SK-N-SH (cell line): ENCODE results near the gene ROBO1. TPM values are rescaled to one million over a fixed set of nuclear protein-coding genes. Genes with fewer than 3 reads are reported as not detected.

Experiments used
- CTCF ChIA-PET: fragments of 300-600, 350-600 bp; formaldehyde crosslinking; extraction: SDS; loops from one replicate; lab custom pipeline; 2021; lab: Yijun Ruan, JAX
- POLR2A ChIA-PET: fragments of 350-600 bp; sonication (Branson Sonifier 250); formaldehyde crosslinking; extraction: SDS; loops from one replicate; lab custom pipeline; 2020; ENCODE audit warnings: antibody characterized with exemption, inconsistent platforms; lab: Yijun Ruan, JAX
- DNase-seq: peaks from one replicate; pipeline ENCODE4 v3.0.0; 2012
- H2AFZ ChIP-seq: fragments of 200-600 bp; sonication (generic); 2 replicates; pipeline ENCODE4 v1.8.1; 2016; ENCODE audit warnings: antibody characterized with exemption, mild to moderate bottlenecking, low read depth
- H3F3A ChIP-seq: fragments of 200-600 bp; sonication (generic); replicated peaks from 2 replicates; pipeline ENCODE3; 2016; ENCODE audit warnings: antibody characterized with exemption, mild to moderate bottlenecking; ENCODE audit not compliant: insufficient read depth
- H3K27ac ChIP-seq, 2 experiments: fragments of 200-500 bp in 1 of 2; fragments of 200-600 bp in 1 of 2; sonication (Bioruptor generic) in 1 of 2; sonication (generic), shearing (Covaris generic) in 1 of 2; 2 replicates each; pipeline versions ENCODE4 v1.5.1 to v1.6.1; 2014 to 2016; ENCODE audit warnings: low read depth in 2 of 2, inconsistent platforms in 1 of 2, low read length in 1 of 2, mild to moderate bottlenecking in 1 of 2, mixed read lengths in 1 of 2
- H3K27me3 ChIP-seq: fragments of 200-600 bp; sonication (generic), shearing (Covaris generic); 2 replicates; pipeline ENCODE4 v1.6.1; 2016; ENCODE audit warnings: mixed run types; ENCODE audit not compliant: insufficient read depth
- H3K36me3 ChIP-seq, 2 experiments: fragments of 200-500 bp in 1 of 2; fragments of 200-600 bp in 1 of 2; sonication (Bioruptor generic) in 1 of 2; sonication (generic) in 1 of 2; replicated peaks in 1 of 2; 2 replicates each; pipeline versions ENCODE3 to v1.5.1; 2014 to 2016; ENCODE audit warnings: low read length in 1 of 2, mild to moderate bottlenecking in 1 of 2; ENCODE audit not compliant: insufficient read depth in 2 of 2, control insufficient read depth in 1 of 2
- H3K4me1 ChIP-seq, 2 experiments: fragments of 200-500 bp in 1 of 2; fragments of 200-600 bp in 1 of 2; sonication (Bioruptor generic) in 1 of 2; sonication (generic), shearing (Covaris generic) in 1 of 2; 2 replicates each; pipeline versions ENCODE4 v1.5.1 to v1.6.1; 2014 to 2016; ENCODE audit warnings: low read depth in 1 of 2, low read length in 1 of 2, mixed run types in 1 of 2; ENCODE audit not compliant: insufficient read depth in 2 of 2, control insufficient read depth in 1 of 2
- H3K4me2 ChIP-seq: fragments of 200-600 bp; sonication (generic), shearing (Covaris generic); 2 replicates; pipeline ENCODE4 v1.6.1; 2017; ENCODE audit warnings: mixed run types
- H3K4me3 ChIP-seq, 2 experiments: fragments of 200-500 bp in 1 of 2; fragments of 200-600 bp in 1 of 2; sonication (Bioruptor generic) in 1 of 2; sonication (generic), shearing (Covaris generic) in 1 of 2; 2 replicates each; pipeline versions ENCODE4 v1.5.1 to v1.8.1; 2014 to 2016; ENCODE audit warnings: low read depth in 2 of 2, inconsistent platforms in 1 of 2, low read length in 1 of 2, mild to moderate bottlenecking in 1 of 2, mixed read lengths in 1 of 2, moderate library complexity in 1 of 2
- H3K79me2 ChIP-seq: fragments of 200-600 bp; sonication (generic); 2 replicates; pipeline ENCODE4 v1.8.1; 2017; ENCODE audit warnings: mild to moderate bottlenecking; ENCODE audit not compliant: insufficient read depth
- H3K9ac ChIP-seq: fragments of 200-600 bp; sonication (generic); 2 replicates; pipeline ENCODE4 v1.6.1; 2017; ENCODE audit warnings: mixed run types
- H3K9me2 ChIP-seq: fragments of 200-600 bp; sonication (generic); 2 replicates; pipeline ENCODE4 v1.6.1; 2017; ENCODE audit warnings: mixed run types
- H3K9me3 ChIP-seq: fragments of 200-600 bp; sonication (generic); 2 replicates; pipeline ENCODE4 v1.6.1; 2017; ENCODE audit warnings: mixed run types, mild to moderate bottlenecking, moderate library complexity
- H4K20me1 ChIP-seq: fragments of 200-600 bp; sonication (generic); 2 replicates; pipeline ENCODE4 v1.6.1; 2017; ENCODE audit warnings: mild to moderate bottlenecking, mixed run types; ENCODE audit not compliant: insufficient read depth
- CHD2 ChIP-seq: fragments of 150-350 bp; IDR thresholded peaks from 2 replicates; pipeline ENCODE4 v1.6.1; 2018; ENCODE audit warnings: low read length; ENCODE audit not compliant: partially characterized antibody
- ELF1 ChIP-seq: IDR thresholded peaks from 2 replicates; pipeline ENCODE4 v1.4.0; 2012
- EP300 ChIP-seq, 2 experiments: IDR thresholded peaks; 2 replicates each; pipeline versions ENCODE4 v1.4.0 to v1.6.1; 2012; ENCODE audit warnings: borderline replicate concordance in 1 of 2, low read depth in 1 of 2, low read length in 1 of 2
- EZH2phosphoT487 ChIP-seq: fragments of 200-600 bp; sonication (generic); IDR thresholded peaks from 2 replicates; pipeline ENCODE4 v1.6.1; 2017; ENCODE audit warnings: low read depth, mixed run types, mild to moderate bottlenecking, antibody characterized with exemption, moderate library complexity, borderline replicate concordance
- FOSL2 ChIP-seq: IDR thresholded peaks from 2 replicates; pipeline ENCODE4 v1.4.0; 2012; ENCODE audit warnings: low read depth, mild to moderate bottlenecking, moderate library complexity, borderline replicate concordance
- FOXM1 ChIP-seq: IDR thresholded peaks from 2 replicates; pipeline ENCODE4 v1.4.0; 2012; ENCODE audit warnings: low read depth, mild to moderate bottlenecking
- GABPA ChIP-seq: IDR thresholded peaks from 2 replicates; pipeline ENCODE4 v1.4.0; 2012; ENCODE audit warnings: low read depth, mild to moderate bottlenecking
- JUND ChIP-seq: IDR thresholded peaks from 2 replicates; pipeline ENCODE4 v1.4.0; 2012
- MAX ChIP-seq: IDR thresholded peaks from 2 replicates; pipeline ENCODE4 v1.4.0; 2012; ENCODE audit warnings: low read depth
- MEF2A ChIP-seq: IDR thresholded peaks from 2 replicates; pipeline ENCODE4 v1.4.0; 2012; ENCODE audit warnings: low read depth, borderline replicate concordance
- NFIC ChIP-seq: IDR thresholded peaks from 2 replicates; pipeline ENCODE4 v1.4.0; 2012; ENCODE audit warnings: borderline replicate concordance
- NRF1 ChIP-seq: IDR thresholded peaks from 2 replicates; pipeline ENCODE4 v1.6.1; 2012; ENCODE audit warnings: low read depth, mild to moderate bottlenecking, low read length
- PBX3 ChIP-seq: IDR thresholded peaks from 2 replicates; pipeline ENCODE4; 2012
- RCOR1 ChIP-seq: fragments of 150-350 bp; IDR thresholded peaks from 2 replicates; pipeline ENCODE4 v1.6.1; 2017; ENCODE audit warnings: antibody characterized with exemption, low read length
- RFX5 ChIP-seq: IDR thresholded peaks from 2 replicates; pipeline ENCODE4 v1.6.1; 2012; ENCODE audit warnings: mild to moderate bottlenecking, improper control_type of control experiment, low read length
- SMC3 ChIP-seq: IDR thresholded peaks from 2 replicates; pipeline ENCODE4 v1.6.1; 2012; ENCODE audit warnings: low read depth, low read length, improper control_type of control experiment
- TAF1 ChIP-seq: IDR thresholded peaks from 2 replicates; pipeline ENCODE4 v1.6.1; 2012; ENCODE audit warnings: low read depth, mild to moderate bottlenecking, low read length, moderate library complexity, borderline replicate concordance
- TCF12 ChIP-seq: IDR thresholded peaks from 2 replicates; pipeline ENCODE4 v1.4.0; 2012
- TEAD4 ChIP-seq: IDR thresholded peaks from 2 replicates; pipeline ENCODE4 v1.4.0; 2012; ENCODE audit warnings: mild to moderate bottlenecking, borderline replicate concordance; ENCODE audit not compliant: insufficient read depth
- WGBS: methylation state at CpG from one replicate; pipeline ENCODE4 v1.1.6; 2017; ENCODE audit warnings: low lambda C conversion rate; 5-methylcytosine and 5-hydroxymethylcytosine counted together
- polyA plus RNA-seq, 3 experiments: library from polyadenylated mRNA; depleted of rRNA; stranded (reverse); fragments of >200 nt; gene quantifications; 2 replicates each; pipeline ENCODE4 v1.2.3, GENCODE V29; 2012

ROBO1 gene
- polyA plus RNA-seq, 1 of the 3 experiments (the other 2 are of a cell fraction): 22.7 TPM

GRCh38 chr3:78825118-78825857 lies 942.5 kb downstream of the ROBO1 start:
- no peaks in the 10 kb centered on the region for H3K9me2 ChIP-seq
- no peaks in the 10 kb centered on the region for H3K9me3 ChIP-seq
- H3K27me3 ChIP-seq: no peaks in the 10 kb centered on the region
- no peak overlapping the region for H3K9ac ChIP-seq
- no peaks in the 10 kb centered on the region; the same call in none of the 2 replicates for H3K79me2 ChIP-seq
- CTCF ChIA-PET: no interaction called here
- WGBS: 71% methylated on average over 5 of the region's 5 CpGs
- H3K4me3 ChIP-seq: no peak overlapping the region
- peaks cover 4% of the 10 kb centered on the region for H3F3A ChIP-seq
- POLR2A ChIA-PET: no interaction called here
- DNase-seq: no peak
- peaks cover 10 to 21% of the 10 kb centered on the region in 2 experiments; a peak in 3 of 4 replicates for H3K4me1 ChIP-seq
- TF ChIP-seq TAF1: no peak
- no peak for TF ChIP-seq CHD2
- TF ChIP-seq TEAD4: no peak
- TF ChIP-seq SMC3: no peak
- H2AFZ ChIP-seq: no peak overlapping the region
- no peak overlapping the region for H3K4me2 ChIP-seq
- H3K36me3 ChIP-seq: peaks cover 0 to 12% of the 10 kb centered on the region in 2 experiments
- no peak overlapping the region for H3K27ac ChIP-seq
- no peaks in the 10 kb centered on the region for H4K20me1 ChIP-seq

GRCh38 chr3:78823859-78824258 lies 943.9 kb downstream of the ROBO1 start:
- peaks cover 0 to 12% of the 10 kb centered on the region in 2 experiments for H3K36me3 ChIP-seq
- no peaks in the 10 kb centered on the region for H4K20me1 ChIP-seq
- H3K79me2 ChIP-seq: no peaks in the 10 kb centered on the region; the same call in none of the 2 replicates
- ChIA-PET POLR2A (no interaction called here), CTCF (no interaction called here)
- no peak overlapping the region for H3K9ac ChIP-seq
- H3K4me3 ChIP-seq: no peak overlapping the region
- H3K4me2 ChIP-seq: no peak overlapping the region
- 67% methylated on average over 1 of the region's 1 CpG for WGBS
- H3K27me3 ChIP-seq: no peaks in the 10 kb centered on the region
- no peak overlapping the region for H3K27ac ChIP-seq
- no peak for DNase-seq
- H2AFZ ChIP-seq: no peak overlapping the region
- no peaks in the 10 kb centered on the region for H3K9me2 ChIP-seq
- TF ChIP-seq MAX (no peak), ELF1 (no peak), FOSL2 (no peak; the same call in 1 of the 2 replicates), NFIC (no peak), EZH2phosphoT487 (no peak), NRF1 (no peak), RFX5 (no peak), PBX3 (peak; percentile 67), FOXM1 (no peak), GABPA (no peak), MEF2A (no peak), EP300 (IDR thresholded peaks at IDR 0.05; ENCODE audit: borderline replicate concordance in 1 of 2, low read depth in 1 of 2, low read length in 1 of 2) (peak in 1 of 2 experiments; percentile 28; a peak in 1 of 4 replicates), TCF12 (peak; percentile 51), RCOR1 (no peak), JUND (peak; percentile 42; the same call in 1 of the 2 replicates)
- 0 out of 2 replicates have a peak, but pooled peaks cover 3% of the 10 kb centered on the region for H3K9me3 ChIP-seq
- H3K4me1 ChIP-seq: peaks cover 10 to 21% of the 10 kb centered on the region in 2 experiments; a peak in 3 of 4 replicates
- peaks cover 4% of the 10 kb centered on the region for H3F3A ChIP-seq
